Islet of Langerhans (tissue), 1 donor: Measurements from ENCODE around the gene CTTNBP2.
A peak's percentile ranks its signal among the peaks of the same experiment; 100 is the strongest.

Experiments used
- FAIRE-seq: peaks from one replicate; lab custom pipeline; 2011; peaks lifted over from hg19 to GRCh38; lab: Jason Lieb, UNC

The CTTNBP2 gene

DNA sequence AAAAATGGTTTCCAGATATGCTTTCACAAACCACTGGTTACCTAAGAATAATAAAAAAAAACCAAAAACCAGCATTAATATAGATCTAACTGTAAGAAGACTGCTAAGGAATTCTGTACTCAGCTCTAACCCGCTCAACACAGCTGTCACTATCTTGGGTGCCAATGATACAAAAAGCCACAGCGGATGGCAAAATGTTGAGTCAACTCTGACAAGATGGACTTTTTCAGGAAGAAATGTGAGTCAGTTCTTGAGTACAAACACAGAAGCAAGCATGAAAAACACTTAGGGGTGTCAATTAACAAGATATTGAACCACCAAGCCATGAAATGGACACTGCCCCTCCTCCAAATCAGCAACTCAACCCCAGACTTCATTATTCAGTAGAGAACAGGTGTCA, 55.0 kb downstream of the CTTNBP2 start:
- no peak for FAIRE-seq

DNA sequence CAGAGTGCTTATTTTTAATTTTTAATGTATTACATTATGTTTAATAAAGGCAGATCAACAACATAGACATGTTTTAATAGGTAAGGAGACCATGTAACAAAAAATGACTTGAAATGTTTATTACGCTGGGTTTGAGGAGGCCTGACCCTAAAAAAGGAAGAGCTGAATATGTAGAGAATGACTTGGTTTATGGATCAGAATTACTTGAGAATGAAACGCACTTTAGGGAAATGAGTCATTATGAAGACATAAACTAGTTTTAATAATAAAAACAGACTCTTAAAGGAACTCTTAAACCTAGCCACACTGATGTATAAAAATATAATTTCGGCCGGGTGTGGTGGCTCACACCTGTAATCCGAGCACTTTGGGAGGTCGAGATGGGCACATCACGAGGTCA, 56.5 kb downstream of the CTTNBP2 start:
- no peak for FAIRE-seq

DNA sequence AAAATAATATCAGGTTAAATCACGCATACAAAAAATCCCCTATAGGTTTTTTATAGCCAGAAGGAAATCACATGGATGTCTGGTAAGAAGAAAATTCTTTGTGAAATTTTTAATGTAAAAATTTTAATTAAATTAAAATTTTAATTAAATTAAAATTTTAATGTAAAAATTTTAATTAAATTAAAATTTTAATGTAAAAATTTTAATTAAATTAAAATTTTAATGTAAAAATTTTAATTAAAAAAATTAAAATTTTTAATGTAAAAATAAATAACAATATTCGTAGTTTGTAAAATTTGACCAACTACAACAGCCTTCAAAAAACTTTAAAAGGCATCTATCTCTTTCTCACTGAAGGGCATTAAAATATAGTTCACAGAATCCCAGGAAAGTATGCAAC, 61.5 kb downstream of the CTTNBP2 start:
- FAIRE-seq: peak; percentile 33

DNA sequence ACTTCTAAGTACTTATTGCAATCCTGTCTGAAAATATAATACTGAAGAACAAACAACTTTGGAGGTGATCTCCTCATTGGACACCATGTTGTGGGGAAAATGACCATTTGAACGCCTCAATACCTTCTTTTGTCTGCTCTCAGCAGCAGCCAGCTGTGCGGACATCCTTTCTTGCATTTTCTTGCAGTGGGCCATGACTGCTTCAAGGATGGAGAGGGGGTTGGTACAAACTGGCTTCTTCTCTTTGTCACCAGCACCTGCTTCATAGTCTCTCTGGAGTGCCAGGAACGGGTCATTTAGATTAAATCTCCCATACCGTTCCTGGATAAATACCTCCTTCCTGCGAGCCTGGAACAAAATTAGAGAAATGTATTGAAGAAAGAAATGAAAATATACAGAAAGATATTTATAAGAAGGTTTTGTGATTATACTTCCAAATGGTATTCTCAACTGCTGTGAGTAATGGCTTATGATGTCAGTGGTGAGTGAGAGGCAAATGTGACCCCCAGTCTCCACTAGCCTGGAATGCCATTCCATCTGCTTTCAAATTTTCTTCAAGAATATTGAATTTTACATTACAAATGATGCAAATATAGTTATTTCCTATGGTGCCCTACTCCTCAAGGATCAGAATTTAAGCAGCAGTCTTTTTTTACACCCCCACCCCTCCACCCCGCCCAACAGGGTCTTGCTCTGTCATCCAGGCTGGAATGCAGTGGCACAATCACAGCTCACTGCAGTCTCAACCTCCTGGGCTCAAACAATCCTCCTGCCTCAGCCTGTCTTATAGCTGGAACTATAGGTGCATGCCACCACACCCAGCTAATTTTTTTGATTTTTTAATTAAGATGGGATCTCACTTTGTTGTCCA, 62.4 kb downstream of the CTTNBP2 start:
- FAIRE-seq: no peak

DNA sequence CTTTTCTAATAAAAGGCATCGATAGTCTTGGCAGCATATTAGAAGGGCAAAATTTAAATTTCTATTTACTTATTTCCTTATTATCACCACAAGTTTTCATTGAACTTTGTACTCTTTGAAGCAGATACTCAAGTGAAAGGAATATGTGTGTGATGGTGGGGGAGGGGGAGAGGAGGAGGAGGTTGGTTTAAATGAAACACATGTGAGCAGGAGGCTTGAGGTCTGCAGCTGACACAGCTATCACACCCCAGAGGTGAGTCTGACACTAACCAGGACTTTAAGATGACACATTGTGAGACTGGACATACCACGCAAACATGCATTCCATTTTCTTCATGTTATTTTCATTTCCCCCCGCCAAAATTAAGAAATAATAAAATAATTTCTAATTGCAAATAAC, 63.3 kb downstream of the CTTNBP2 start:
- no peak for FAIRE-seq

DNA sequence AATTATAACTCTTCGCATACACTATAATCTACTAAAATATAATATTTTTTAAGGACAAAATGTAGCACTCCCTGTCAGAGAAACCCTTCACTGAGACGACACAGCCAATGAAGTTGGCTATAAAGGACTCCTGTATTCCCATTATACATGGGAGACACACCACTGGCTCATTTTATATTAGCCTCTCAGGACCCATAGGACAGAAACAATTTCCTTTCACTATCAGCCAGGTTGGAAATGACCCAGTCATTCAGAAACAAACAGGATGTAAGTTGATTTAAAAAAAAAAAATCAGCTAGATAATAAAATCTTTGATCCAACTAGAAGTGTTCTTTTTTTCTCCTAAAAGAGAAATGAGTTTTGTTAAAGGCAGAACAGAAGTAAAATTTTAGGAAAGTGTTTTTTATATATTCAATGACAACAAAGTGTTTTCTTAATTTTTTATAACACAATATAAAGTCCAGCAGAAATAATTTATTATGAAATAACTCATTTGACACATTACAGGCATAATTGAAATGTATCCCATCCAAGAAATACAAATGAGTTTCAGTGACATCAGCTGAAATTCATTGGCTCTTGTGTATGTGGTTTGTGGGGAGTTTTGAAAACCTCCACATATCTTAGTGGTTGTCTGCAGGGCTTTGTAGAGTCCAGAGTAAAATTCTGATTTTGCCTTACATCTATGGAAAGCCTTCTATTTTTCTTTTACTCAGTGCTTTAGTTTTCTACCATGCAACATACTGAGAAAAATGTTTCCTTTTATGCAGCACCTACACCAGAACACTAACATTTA, 64.1 kb downstream of the CTTNBP2 start:
- FAIRE-seq: peak; percentile 36

DNA sequence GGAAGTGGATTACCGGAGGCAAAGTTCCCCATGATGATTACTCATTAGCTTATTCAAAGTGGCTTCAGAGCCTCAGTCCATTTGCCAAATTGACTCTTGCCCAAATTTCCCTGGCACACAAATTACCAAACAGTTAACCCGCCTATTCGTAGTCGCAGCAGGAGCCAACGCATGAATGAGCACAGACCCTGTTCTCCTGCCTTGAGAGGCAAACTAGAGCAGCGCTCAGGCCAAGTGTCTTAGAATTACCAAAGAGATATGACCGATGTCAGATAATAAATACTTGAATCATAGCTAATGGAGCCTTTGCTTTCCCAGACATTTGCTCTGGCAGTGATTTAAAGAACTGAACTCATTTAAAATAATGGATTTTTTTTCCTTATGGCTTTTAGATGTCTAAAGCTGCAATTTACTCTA, 64.9 kb downstream of the CTTNBP2 start:
- no peak for FAIRE-seq

DNA sequence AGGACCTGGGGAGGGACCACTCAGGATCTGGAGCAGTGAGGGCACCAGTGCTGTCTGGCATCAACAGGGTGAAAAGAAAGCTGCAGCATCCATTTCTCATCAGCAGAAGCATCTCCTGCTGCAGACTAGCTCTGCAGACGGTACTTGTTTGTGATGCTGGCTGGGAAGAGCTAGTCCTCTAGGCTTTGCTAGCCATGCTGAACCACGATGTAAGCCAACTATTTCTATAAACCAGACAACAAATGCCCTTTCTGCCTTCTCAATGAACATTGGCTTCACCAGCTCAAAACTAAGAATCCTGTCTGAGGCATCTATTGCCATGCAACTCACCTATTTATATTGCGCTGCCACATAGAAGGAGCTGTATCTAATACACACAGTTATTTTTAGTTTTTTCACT, 65.6 kb downstream of the CTTNBP2 start:
- FAIRE-seq: no peak

DNA sequence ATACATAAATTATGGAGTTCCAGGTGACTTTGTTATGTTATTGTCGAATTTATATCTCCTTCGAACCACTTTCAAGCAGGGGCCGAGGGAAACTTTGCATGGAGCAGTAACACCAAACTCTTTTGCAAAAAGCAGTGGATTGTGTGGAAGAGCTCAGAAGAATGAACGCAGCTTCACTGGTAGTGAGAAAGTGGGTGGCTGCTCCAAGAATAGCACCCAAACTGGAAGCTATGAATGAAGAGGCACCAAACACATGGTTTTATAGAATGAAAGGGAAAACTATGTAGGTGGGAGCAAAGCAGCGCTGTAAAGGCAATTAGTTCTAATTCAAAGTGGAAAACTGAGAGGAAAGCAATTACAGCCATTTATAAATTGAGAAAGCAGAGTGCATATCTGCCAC, 67.2 kb downstream of the CTTNBP2 start:
- FAIRE-seq: no peak

DNA sequence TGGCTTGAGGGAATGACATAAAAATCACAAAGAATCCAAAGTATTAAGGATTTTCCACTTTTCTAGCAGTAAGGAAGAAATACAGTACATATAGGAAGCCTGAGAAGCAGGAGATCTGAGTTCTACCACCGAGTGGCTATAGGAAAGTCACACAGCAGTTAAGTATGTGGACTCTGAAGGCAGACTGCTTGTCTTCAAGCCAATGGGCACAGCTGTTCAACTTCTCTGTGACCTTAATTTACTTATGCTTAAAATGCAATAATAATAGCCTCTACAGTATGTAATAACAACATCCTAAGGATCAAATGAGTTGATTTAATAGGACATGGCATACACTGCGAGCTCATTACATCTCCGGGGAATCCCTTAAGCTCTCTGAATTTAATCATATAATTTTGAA, 68.0 kb downstream of the CTTNBP2 start:
- no peak for FAIRE-seq

DNA sequence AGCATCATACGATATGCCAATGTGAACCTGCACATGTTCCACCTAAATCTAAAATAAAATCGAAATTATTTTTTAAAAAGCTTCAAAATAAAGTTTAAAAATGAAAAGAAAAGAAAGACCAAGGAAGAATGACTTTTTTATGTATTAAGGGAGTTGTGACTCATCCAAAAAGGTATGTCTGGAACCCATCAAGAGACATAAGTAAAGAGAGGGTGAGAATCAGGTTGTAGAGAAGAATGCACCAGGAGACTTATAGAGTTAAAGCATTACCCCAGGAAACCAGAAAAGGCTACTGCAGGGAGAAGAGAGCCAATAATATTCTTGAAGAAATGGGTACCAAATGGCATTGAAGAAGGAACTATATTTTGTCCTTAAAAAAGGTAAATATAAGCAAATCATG, 69.8 kb downstream of the CTTNBP2 start:
- FAIRE-seq: no peak

DNA sequence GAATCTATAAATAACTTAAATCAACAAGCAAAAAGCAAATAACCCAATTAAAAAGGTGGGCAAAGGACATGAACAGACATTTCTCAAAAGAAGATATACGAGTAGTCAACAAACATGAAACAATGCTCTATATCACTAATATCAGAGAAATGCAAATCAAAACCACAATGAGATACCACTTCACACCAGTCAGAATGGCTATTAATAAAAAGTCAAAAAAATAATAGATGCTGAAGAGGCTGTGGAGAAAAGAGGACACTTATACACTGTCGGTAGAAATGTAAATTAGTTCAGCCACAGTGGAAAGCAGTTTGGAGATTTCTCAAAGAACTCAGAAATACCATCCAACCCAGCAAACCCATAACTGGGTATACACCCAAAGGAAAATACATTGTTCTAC, 70.6 kb downstream of the CTTNBP2 start:
- FAIRE-seq: no peak

DNA sequence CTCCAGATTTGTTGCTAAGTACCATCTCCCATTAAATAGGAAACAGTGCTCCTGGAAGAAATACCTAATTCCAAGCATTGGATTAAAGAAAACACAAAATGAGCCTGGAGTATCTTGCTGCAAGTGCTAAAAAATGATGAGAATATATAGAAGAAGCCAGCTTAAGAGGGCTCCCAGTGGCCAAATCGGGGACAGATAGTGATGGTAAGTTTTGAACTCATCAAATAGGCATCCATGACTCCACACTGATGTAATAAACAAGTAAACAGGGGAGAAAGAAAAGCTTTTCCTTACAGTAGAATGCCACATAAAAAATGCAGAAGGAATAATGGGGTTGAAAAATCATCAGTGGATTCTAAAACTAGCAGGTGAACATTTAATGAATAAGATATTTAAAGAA, 72.4 kb downstream of the CTTNBP2 start:
- no peak for FAIRE-seq

DNA sequence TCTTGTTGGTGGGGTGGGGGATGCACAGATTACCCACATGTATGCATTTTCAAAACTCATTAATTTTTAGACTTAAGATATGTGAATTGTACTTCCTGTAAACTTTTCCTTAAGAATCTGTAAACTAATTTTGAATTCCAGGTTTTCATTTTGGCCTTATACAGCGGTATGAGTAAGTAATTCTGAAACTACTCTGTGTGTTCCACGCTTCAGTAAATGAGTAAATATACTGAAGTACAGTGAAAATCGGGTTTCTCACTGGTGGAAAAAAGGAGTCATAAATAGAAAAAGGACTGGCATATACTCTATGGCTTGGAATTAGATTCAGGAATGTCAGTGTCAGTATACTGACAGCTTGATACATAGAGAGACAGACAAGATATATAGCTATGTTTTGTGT, 72.8 kb downstream of the CTTNBP2 start:
- peak; percentile 82 for FAIRE-seq

DNA sequence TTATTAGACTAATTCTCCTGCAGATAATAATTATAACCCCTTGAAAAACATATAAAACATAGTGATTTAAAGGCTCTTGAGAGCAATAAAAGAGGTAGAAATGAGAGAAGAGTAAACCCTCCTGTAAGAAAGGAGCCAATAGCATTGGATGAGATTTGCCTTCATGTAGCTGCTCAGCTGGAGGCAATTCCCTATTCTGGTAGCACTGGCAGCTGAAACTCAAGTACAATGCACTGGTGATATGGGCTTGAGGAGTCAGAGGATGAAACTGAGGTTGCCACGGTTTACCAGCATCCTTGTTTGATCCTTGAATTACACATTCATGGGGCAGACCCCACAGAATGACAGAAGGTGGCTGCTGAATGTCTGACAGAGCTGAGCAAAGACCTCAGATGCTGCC, 76.4 kb downstream of the CTTNBP2 start:
- no peak for FAIRE-seq

DNA sequence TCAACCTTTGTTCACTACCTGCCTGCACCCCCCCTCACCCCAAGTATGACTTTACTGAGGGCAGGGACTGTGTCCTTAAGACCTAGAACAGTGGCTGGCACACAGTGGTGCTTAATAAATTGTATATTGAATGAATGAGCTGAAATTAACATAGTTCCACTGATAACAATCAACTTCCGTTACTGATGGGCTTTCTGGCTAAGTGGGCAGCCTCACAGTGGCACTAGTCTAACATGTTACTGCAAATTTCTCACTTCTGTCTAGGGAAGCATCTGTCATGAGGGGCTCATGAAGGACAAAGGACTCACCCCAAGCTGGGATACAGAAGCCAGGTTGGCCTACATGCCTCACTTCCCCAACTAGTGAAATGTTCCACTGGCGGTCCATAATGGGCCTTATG, 79.3 kb downstream of the CTTNBP2 start:
- no peak for FAIRE-seq

DNA sequence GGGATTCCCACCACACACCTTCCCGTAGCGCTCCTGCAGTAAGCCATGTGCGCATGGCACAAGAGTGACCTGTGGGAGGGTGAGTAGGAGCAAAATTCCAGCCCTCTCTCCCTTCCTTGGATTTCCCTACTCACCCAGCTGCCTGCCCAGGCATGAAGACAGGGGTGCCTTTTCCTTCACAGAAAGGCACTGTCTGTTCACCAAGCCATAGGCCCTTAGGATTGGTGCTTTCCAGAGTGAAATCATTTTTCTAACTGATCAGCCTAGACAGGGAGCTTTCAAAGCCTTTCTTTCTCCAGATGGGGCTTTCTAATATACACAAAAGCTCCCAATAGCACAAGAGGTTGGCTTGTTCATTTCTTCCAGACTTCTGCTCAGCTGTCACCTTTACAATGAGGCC, 79.7 kb downstream of the CTTNBP2 start:
- FAIRE-seq: no peak

DNA sequence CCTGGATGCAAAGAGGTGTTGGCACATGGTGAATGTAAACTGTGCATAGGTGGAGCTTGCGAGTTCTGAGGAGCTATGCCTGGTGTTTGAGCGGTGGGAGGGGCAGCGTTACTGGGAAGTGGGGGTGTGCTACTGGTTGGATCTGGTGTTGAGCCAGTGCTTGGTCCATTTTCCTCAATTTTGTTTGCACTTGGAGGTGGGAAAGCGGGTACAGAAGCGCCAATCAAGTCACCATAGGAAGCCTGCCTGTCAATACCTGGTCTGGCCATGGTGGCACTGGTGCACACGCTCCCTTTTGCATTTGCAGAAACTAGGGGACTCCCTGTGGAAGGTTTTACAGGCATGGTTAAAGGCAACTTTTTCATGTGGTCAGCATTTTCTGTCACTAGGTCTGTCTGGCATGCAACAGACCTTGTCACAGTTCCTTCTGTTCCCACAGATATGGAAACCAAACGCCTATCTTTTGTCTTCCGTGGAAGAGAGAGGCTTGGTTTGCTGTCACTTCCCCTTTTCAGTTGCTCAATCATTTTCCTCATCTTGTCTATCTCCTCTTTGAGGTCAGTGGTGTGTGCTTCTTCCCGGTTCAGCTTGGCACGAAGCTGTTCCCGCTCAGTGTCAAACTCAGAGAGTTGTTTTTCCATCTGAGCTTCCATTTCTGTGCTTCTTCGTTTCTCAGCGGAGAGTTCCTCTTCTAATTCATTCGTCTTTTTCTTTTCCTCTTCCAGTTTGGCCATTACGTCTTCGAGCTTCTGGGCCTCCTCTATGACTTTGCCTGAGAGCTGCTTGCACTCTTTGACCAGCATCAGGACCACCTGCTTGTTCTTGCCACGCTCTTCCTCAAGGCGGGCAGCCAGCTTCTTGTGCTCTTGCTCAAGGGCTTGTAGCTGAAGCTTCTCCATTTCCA, 81.1 kb downstream of the CTTNBP2 start:
- no peak for FAIRE-seq

DNA sequence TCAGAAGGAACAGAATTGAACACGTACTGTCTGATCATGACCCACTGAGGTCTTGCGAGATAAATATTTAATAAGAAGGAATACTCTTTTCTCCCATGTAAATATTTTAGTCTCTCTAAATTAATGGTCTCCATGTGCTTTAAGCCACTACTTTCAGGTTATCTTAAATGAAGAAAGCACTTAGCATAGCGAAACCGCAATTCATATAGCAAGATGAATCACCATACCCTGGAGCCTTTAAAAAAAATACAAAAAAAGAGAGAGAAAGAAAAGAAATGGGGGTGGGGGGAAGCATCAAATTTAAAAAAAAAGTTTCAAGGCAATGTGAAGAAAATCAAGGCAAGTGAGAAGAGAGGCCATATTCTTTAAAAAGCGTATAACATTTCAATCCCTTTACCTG, 82.5 kb downstream of the CTTNBP2 start:
- no peak for FAIRE-seq

DNA sequence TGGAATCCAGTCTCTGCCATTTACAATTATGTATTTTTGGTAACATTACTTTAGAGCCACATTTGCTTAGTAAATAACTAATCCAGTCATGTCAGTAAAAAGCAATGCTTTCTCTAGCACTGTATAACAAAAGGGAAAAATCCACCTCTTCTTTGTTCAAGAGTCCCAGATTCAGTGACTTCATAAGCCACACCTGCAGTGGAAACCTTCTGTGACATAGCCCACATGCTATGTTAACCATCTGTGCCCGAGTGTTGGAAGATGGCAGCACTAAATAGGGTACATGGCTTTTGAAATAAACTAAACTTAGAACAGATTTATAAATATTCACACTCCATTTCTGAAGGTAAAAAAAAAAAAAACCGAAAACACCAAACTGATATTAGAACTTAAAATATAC, 83.0 kb downstream of the CTTNBP2 start:
- FAIRE-seq: no peak

DNA sequence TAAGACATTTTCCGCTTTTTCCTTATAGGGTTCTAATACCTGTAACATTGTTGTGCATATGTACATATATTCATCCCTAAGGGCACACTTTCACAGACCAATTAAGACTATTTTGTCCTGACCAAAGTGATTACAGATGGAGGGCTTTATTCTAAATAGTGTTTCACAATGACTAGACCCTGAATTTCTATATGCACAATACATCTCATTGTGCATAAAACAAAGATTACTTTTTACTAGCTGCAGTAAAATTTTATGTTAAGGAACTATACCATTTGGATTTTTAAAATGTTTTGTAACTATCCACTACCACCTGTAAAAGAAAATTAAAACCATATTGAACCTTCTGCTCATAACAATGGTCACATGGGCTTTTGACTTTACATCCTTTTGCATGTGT, 87.8 kb downstream of the CTTNBP2 start:
- no peak for FAIRE-seq

DNA sequence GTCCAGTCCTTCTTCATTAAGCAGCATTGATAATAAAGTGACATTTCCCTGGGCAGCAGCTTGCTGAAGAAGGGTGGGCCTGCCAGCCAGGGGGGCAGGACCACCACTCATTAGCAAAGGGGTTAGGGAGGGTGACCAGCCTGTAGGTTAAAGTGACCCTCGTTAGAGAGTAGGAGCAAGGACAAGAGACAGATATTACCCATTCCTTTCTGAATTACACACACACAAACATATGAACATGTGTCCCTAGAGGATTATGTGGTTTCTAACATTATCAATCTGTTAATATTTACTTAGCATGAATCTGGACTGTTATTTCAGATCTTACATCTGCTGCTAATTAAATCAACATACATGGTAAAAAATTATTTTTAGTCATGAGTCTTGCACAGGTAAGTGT, 88.9 kb downstream of the CTTNBP2 start:
- FAIRE-seq: no peak

DNA sequence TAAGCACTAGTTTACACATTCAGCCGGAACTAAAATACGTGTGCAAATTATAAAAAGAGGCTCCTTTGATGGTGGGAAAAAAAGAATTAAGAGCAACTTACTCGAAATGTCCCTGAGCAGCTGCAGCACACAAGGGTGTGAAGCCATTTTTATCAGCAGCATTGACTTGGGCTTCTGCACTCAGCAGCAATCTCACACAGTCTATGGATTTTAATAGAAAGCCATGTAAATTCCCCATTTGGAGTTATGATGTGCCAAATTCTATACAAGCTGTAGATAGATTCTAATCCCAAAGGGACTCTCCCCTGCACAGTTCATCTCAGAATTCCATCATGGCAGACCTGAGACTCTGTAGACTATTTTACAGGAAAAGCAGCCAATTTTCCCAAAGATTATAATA, 90.5 kb downstream of the CTTNBP2 start:
- no peak for FAIRE-seq
